HG03439 (cell line): ENCODE data around the gene MANSC4.
A peak's percentile ranks its signal among the peaks of the same experiment; 100 is the strongest.

Source experiments
- ATAC-seq: cut with Tn5 transposase; IDR thresholded peaks from one replicate; pipeline ENCODE4 v1.9.1; 2021; ENCODE audit warnings: mild to moderate bottlenecking, moderate library complexity; ENCODE audit not compliant: unreplicated experiment

Gene MANSC4

DNA sequence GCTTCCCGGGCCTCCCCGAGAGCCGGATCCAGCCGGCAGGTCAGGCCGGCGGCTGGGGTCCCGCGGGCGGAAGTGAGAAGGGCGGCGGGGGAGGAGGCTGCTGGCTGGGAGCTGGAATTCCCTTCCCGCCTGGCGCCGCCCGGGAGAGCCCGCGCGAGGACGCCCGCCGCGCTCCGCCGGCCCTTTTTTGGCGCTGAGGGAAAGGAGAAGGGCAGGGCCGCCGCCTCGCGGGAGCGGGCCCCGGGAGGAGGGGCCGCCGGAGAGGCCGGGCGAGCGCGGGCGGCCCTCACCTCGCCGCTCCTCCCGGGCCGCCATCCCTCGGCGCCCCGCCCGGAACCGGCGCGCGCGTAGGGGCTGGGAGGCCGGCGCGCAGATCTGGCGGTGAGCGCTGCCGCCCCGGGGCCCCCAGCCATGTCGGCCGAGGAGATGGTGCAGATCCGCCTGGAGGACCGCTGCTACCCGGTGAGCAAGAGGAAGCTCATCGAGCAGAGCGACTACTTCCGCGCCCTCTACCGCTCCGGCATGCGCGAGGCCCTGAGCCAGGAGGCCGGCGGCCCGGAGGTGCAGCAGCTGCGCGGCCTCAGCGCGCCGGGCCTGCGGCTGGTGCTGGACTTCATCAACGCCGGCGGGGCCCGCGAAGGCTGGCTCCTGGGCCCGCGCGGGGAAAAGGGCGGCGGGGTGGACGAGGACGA lies at the start of gene MANSC4, which contains the start of gene KLHL42:
Gene MANSC4, minus strand, starts transcription at position 317 of the 692 bp plus-strand sequence. CDS start 8,960 bp downstream, outside the sequence.
Gene KLHL42, plus strand, starts transcription at position 314 of the 692 bp plus-strand sequence. Its CDS starts 98 bp downstream, at position 412.
- ATAC-seq: peak; percentile 74

- no peak for ATAC-seq
Measured at GRCh38 chr12:27828196-27828595, 48.2 kb upstream of the MANSC4 start.

GRCh38 chr12:27826076-27826475 lies 46.0 kb upstream of the MANSC4 start:
- ATAC-seq: no peak

- ATAC-seq: peak; percentile 60
Measured at GRCh38 chr12:27824126-27824842, 44.2 kb upstream of the MANSC4 start.

- ATAC-seq: no peak
Measured at GRCh38 chr12:27823038-27823437, 43.0 kb upstream of the MANSC4 start.

DNA sequence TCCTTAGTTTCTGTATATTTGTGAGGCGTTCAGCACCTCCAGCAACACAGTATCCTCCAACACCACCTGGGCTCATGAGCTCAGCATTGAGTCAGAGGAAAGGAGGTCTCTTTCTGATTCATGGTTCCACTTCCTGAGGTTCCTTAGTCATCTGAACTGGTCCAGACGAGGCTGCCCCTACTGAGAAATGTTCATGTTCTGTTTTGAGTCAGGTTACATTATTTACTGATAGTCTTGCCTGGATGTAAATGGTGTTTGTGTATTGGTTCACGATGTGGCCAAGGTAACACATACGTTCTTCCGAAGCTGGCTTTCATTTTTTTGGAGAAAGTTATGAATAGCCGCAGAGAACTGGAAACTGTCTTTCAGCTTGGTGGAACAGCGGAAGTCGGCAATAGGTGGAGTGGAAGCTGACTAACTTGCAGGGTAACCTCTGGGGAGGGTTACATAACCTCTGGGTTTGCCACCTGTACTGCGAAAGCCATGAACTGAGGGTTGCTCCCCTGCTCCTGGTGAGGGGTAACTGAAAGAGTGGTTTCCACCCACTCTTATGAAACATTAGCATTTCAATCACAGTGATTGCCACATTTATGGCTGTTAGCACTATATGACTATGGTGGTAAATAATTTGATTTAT lies 42.2 kb upstream of the MANSC4 start:
- peak; percentile 75 for ATAC-seq

- no peak for ATAC-seq
Measured at GRCh38 chr12:27821259-27821973, 41.4 kb upstream of the MANSC4 start.

GRCh38 chr12:27820564-27820963 lies 40.5 kb upstream of the MANSC4 start:
- ATAC-seq: no peak

DNA sequence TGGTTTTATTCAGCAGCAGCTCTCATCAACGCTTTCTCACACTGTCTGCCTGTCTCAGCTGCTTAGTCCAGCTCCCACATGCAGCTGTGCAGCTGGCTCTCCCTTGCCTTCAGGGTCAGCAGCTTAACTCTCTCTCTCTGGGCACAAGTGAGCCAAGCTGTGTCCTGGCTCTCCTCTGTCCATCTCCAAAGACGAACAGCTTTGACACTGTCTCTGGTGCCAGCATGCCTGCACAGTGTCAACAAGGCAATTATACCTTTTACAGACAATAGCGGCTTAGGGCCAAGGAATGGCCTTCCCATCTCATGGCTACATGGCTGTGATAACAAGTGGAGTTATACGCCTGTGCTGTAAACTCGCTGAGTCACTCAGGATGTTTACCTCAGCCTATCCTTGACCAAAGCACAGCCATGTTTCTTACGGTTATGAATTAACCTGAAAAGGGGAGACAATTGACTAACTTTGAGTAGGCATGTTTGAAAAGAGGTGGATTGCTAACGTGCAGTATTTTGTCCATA lies 38.4 kb upstream of the MANSC4 start:
- no peak for ATAC-seq

DNA sequence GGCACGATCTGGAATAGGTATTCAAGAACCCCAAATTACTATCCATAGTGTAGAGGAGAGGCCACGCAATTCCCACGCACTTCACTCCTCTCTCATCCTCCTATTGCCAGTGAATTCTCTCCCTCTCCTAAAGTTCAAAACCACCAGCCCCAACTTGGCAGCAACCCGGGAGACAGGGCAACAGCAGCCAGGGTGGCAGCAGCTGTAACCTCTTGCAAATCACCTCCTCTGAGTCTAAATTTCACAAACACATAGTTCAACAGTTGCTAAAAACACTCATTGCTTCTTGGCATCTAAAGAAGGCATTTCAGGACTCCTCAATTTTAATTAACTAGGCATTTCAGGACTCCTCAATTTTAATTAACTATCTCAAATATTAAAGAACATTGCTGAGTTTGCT lies 37.7 kb upstream of the MANSC4 start:
- ATAC-seq: no peak

GRCh38 chr12:27814851-27815591 lies 35.0 kb upstream of the MANSC4 start:
- ATAC-seq: no peak

GRCh38 chr12:27814411-27814810 lies 34.4 kb upstream of the MANSC4 start:
- no peak for ATAC-seq

DNA sequence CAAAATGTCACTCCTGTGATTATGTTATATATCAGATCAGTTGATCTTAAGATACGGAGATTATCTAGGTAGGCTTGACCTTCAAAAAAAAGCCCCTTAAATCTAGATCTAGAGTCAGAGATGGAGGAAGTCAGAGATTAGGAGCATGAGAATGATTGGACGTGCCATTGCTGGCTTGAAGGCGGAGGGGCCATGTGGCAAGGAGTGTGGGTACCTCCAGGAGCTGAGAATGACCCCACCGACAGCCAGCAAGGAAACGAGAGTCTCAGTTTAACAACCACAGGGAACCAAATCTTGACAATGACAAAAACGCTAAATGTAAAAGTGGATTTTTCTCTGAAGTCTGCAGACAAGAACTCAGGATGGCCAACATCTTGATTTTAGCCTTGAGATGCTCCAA lies 32.5 kb upstream of the MANSC4 start:
- no peak for ATAC-seq

- ATAC-seq: no peak
Measured at GRCh38 chr12:27810756-27811155, 30.7 kb upstream of the MANSC4 start.

- ATAC-seq: no peak
Measured at GRCh38 chr12:27808841-27809240, 28.8 kb upstream of the MANSC4 start.

DNA sequence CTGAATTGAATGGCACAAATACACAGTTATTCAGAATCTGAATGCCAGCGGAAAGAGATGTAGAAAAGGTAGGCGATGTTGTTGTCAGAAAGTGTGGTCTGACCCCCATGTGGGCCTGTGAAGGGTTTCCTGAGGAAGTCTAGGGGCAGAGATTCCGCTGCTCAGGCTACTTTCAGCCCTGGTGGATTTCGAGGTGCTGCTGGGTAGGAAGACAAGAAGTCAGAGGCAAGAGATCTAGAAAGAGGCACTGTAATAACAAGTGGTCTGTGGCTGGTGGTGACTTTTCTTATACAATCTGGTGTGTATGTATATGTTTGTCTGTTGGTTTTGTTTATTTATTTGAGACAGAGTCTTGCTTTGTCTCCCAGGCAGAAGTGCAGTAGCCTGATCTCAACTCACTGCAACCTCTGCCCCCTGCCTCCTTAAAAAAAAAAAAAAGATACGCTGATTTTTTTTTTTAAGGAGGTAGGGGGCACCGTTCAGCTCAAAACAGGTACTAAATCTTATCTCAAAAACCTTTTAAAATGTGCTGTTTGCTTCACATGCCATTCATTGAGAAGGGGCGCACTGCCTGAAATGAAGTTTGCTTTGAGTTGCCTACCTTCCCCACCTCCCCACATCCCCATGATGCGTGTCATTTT lies 27.1 kb upstream of the MANSC4 start:
- no peak for ATAC-seq

- ATAC-seq: no peak
Measured at GRCh38 chr12:27806259-27806658, 26.2 kb upstream of the MANSC4 start.

DNA sequence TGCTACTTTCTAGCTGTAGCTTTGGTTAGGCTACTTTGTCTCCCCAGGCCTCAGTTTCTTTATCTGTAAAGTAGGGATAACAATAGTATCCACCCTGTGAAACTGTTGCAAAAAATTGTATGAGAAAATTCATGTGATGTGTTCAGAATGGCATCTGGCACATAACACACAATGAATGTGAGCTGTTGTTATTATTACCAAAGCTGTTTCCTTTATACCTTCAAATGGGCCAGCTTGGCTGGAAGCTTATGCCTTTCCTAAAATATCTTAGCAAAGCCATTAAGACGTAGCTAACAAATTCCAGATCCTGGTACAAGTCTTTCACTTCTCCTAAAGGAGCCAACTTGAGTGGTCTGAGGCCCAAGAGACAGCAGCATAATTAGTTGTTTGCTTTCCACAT lies 25.2 kb upstream of the MANSC4 start:
- ATAC-seq: no peak

- no peak for ATAC-seq
Measured at GRCh38 chr12:27802936-27803335, 22.9 kb upstream of the MANSC4 start.

- no peak for ATAC-seq
Measured at GRCh38 chr12:27802511-27802910, 22.5 kb upstream of the MANSC4 start.
